Mesendoderm (in vitro differentiated cells): Measurements from ENCODE around the gene MXI1. TPM values are rescaled to one million over a fixed set of nuclear protein-coding genes. Genes with fewer than 3 reads are reported as not detected.
A peak's percentile ranks its signal among the peaks of the same experiment; 100 is the strongest.

ENCODE experiments used
- DNase-seq: peaks from one replicate; pipeline ENCODE4 v3.0.0; 2013
- H2AK5ac ChIP-seq: 2 replicates; pipeline ENCODE4 v1.6.1; 2013; ENCODE audit warnings: low read length, inconsistent platforms
- H2BK120ac ChIP-seq: 2 replicates; pipeline ENCODE4 v1.6.1; 2013; ENCODE audit warnings: low read depth, mild to moderate bottlenecking, low read length, moderate library complexity, mixed read lengths
- H2BK15ac ChIP-seq: replicated peaks from 2 replicates; pipeline ENCODE4 v1.6.1; 2013; ENCODE audit warnings: low read depth, mild to moderate bottlenecking, moderate library complexity
- H2BK5ac ChIP-seq: 2 replicates; pipeline ENCODE4 v1.6.1; 2013; ENCODE audit warnings: low read length, inconsistent platforms
- H3K18ac ChIP-seq: 2 replicates; pipeline ENCODE4 v1.6.1; 2013; ENCODE audit warnings: mild to moderate bottlenecking, low read length, mixed read lengths
- H3K23ac ChIP-seq: one replicate; pipeline ENCODE4 v1.6.1; 2013; ENCODE audit warnings: low read length
- H3K27ac ChIP-seq: 2 replicates; pipeline ENCODE4 v1.5.1; 2013; ENCODE audit warnings: low read depth, mild to moderate bottlenecking, inconsistent platforms, low read length, moderate library complexity
- H3K27me3 ChIP-seq: 2 replicates; pipeline ENCODE4 v1.6.1; 2013; ENCODE audit warnings: low read length, control low read depth, mild to moderate bottlenecking, inconsistent platforms; ENCODE audit not compliant: insufficient read depth, poor library complexity
- H3K36me3 ChIP-seq: 2 replicates; pipeline ENCODE4 v1.6.1; 2013; ENCODE audit warnings: low read length, inconsistent platforms; ENCODE audit not compliant: control insufficient read depth, insufficient read depth
- H3K4ac ChIP-seq: one replicate; pipeline ENCODE4 v1.6.1; 2013; ENCODE audit warnings: low read depth, mild to moderate bottlenecking, low read length, moderate library complexity
- H3K4me1 ChIP-seq: 2 replicates; pipeline ENCODE4 v1.6.1; 2013; ENCODE audit warnings: low read depth, low read length, inconsistent platforms; ENCODE audit not compliant: control insufficient read depth
- H3K4me2 ChIP-seq: 2 replicates; pipeline ENCODE4 v1.6.1; 2013; ENCODE audit warnings: low read length
- H3K4me3 ChIP-seq: 2 replicates; pipeline ENCODE4 v1.5.1; 2013; ENCODE audit warnings: mild to moderate bottlenecking, low read length
- H3K56ac ChIP-seq: one replicate; pipeline ENCODE4 v1.6.1; 2013; ENCODE audit warnings: low read length
- H3K79me1 ChIP-seq: 2 replicates; pipeline ENCODE4 v1.6.1; 2013; ENCODE audit warnings: low read length, inconsistent platforms
- H3K79me2 ChIP-seq: 2 replicates; pipeline ENCODE4 v1.6.1; 2013; ENCODE audit warnings: mild to moderate bottlenecking, low read length; ENCODE audit not compliant: control insufficient read depth, insufficient read depth
- H3K9ac ChIP-seq: 2 replicates; pipeline ENCODE4 v1.6.1; 2013; ENCODE audit warnings: low read length, inconsistent platforms
- H4K5ac ChIP-seq: one replicate; pipeline ENCODE4 v1.6.1; 2013; ENCODE audit warnings: low read length
- H4K8ac ChIP-seq: one replicate; pipeline ENCODE4 v1.6.1; 2013; ENCODE audit warnings: low read depth, mild to moderate bottlenecking, control low read depth, low read length, moderate library complexity
- WGBS: extraction: QIAGEN DNeasy Blood & Tissue Kit; methylation state at CpG from one replicate; pipeline ENCODE4 v1.1.7; 2013; ENCODE audit warnings: low lambda C conversion rate, missing lambda C conversion rate; ENCODE audit not compliant: insufficient coverage; ENCODE audit errors: extremely low coverage; 5-methylcytosine and 5-hydroxymethylcytosine counted together
- polyA plus RNA-seq, 2 experiments: library from polyadenylated mRNA; stranded (reverse); fragments of 200-250 nt; gene quantifications; one replicate each; pipeline ENCODE4 v1.2.3, GENCODE V29; 2013

MXI1 gene
- polyA plus RNA-seq (2013, experiment 1 of 2): 4.7 TPM
- 4.4 TPM for polyA plus RNA-seq (2013, experiment 2 of 2)

DNA sequence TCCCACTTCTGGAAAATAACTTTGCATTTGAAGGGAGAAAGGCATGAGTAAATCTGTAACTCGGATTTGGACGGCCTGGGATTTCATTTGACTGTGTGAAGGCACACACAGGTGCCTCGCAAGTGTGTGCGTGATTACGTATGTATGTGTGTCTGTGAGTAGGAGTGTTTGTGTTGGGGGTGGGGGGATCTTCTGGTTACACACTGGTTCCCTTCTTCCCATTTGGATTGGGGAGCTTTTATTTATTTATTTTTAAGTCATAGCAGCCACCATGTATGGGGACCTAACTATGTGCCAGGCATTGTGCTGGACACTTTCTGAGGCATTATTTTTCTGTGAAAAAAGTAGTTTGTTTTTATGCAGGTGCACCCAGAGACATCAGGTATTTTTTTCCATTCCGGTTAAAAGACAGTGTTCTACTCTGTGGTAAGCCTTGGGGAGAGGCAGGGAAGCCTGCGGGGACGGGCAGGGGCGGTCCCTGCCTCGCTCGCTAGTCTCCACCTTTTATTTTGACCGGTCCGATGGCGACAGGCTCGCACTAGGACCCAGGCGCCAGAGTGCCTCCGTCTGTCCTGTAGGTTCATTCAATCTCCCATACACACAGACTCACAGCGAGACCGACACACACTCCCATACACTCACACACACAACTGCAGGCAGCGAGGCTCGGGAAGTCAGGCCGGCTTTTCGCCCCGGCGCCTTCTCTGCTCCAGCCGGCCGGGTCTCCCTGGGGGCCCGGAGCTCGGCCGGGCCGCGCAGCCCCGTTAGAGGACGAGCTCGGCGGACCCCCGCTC, at the start of gene MXI1:
Gene MXI1, plus strand, starts transcription at position 595 of the 794 bp plus-strand sequence. CDS start 204 bp downstream, outside the sequence.
- no peaks in the 10 kb centered on the region for H3K36me3 ChIP-seq
- no peak within 1 kb of the TSS for H2BK5ac ChIP-seq
- peaks cover 5% of the 10 kb centered on the region for H3K27me3 ChIP-seq
- H4K5ac ChIP-seq: no peak within 1 kb of the TSS
- no peak within 1 kb of the TSS for H4K8ac ChIP-seq
- peak within 1 kb of the TSS; percentile 78 for H3K56ac ChIP-seq
- H3K79me2 ChIP-seq: no peaks in the 10 kb centered on the region
- H3K27ac ChIP-seq: no peak within 1 kb of the TSS
- WGBS: no CpG with 5 or more reads among the region's 37 CpGs
- H3K4ac ChIP-seq: no peak within 1 kb of the TSS
- H3K9ac ChIP-seq: peak within 1 kb of the TSS; percentile 69
- peak within 1 kb of the TSS; percentile 52 for H3K18ac ChIP-seq
- peaks cover 5% of the 10 kb centered on the region for H3K4me1 ChIP-seq
- peak within 1 kb of the TSS; percentile 81 for H3K4me2 ChIP-seq
- no peak within 1 kb of the TSS for H2BK120ac ChIP-seq
- no peaks in the 10 kb centered on the region for H3K79me1 ChIP-seq
- peak within 1 kb of the TSS; percentile 51 for H3K4me3 ChIP-seq
- H2AK5ac ChIP-seq: no peak within 1 kb of the TSS
- H3K23ac ChIP-seq: no peak within 1 kb of the TSS
- H2BK15ac ChIP-seq: no peak within 1 kb of the TSS
- peak; percentile 94 for DNase-seq

DNA sequence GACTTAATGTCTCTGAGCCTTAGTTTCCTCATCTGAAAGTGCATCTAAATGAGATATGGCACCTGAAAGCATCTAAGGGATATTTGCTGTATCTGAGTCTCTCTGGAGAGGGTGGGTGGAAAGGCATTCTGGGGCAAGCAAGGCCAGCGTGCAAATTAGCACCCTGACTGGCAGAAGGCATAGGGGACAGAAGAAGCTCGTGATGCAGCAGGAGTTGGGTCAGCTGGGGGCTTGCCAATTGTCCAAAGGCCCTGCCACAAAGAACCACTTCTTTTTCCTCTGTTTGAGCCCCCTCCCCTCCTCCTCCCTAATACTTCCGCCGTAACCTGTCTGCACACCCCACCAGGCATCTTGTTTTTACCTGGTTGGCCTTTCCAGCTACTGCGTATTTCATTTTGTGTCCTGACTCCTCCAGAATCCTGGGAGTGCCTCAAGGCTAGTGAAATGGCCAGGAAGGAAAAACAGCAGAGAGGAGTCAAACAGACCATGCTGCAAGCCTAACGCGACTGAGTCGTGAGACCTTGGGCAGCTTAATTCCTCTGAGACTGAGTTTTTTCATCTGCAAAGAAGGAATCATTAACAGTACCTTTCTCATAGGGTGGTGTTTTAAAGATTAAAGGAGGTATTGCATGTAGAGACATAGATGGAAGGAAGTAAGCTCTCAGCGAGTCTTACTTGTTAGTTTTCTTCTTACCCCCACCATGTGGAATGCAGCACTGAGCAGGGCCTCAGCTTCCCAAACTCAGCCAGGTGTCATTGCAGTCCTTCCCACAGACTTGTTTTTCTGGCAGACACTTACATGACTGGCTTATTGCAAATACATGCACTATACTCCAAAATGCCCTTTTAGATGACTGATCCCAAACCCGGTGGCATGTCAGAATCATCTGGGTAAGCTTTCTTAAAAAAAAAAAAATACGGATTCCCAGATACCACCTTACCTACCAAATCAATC, 49.1 kb upstream of the MXI1 start:
- no peaks in the 10 kb centered on the region for H3K36me3 ChIP-seq
- H3K23ac ChIP-seq: no peak overlapping the region
- H3K4me2 ChIP-seq: no peak overlapping the region
- no peak overlapping the region for H2BK5ac ChIP-seq
- no peak overlapping the region for H3K9ac ChIP-seq
- peaks cover 4% of the 10 kb centered on the region for H3K4me1 ChIP-seq
- no peak overlapping the region for H4K8ac ChIP-seq
- WGBS: no CpG with 5 or more reads among the region's 11 CpGs
- H2AK5ac ChIP-seq: no peak overlapping the region
- no peak overlapping the region for H2BK15ac ChIP-seq
- H3K4ac ChIP-seq: no peak overlapping the region
- no peak overlapping the region for H3K56ac ChIP-seq
- H3K27ac ChIP-seq: no peak overlapping the region
- no peak for DNase-seq
- no peak overlapping the region for H2BK120ac ChIP-seq
- H3K27me3 ChIP-seq: no peaks in the 10 kb centered on the region
- H3K18ac ChIP-seq: no peak overlapping the region
- no peaks in the 10 kb centered on the region for H3K79me2 ChIP-seq
- H3K79me1 ChIP-seq: no peaks in the 10 kb centered on the region
- H4K5ac ChIP-seq: no peak overlapping the region
- no peak overlapping the region for H3K4me3 ChIP-seq

DNA sequence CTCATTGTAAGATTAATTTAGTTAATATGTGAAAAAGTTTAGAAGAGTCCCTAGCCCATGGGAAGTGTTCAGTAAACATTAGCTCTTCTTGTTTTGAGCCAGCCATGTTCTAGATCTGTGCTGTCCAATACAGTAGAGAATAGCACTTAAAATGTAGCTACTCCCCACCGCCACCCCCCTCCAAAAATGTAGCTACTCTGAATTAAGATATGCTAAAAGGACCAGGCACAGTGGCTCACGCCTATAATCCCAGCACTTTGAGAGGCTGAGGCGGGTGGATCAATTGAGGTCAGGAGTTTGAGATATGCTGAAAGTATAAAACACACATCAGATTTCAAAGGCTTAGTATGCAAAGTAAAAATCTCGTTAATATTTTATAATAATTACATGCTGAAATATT, 47.3 kb upstream of the MXI1 start:
- H2AK5ac ChIP-seq: no peak overlapping the region
- WGBS: no CpG with 5 or more reads among the region's 4 CpGs
- no peak overlapping the region for H3K56ac ChIP-seq
- H3K9ac ChIP-seq: no peak overlapping the region
- H3K79me1 ChIP-seq: no peaks in the 10 kb centered on the region
- peaks cover 4% of the 10 kb centered on the region for H3K4me1 ChIP-seq
- no peak overlapping the region for H4K8ac ChIP-seq
- H3K18ac ChIP-seq: no peak overlapping the region
- H3K27ac ChIP-seq: no peak overlapping the region
- H3K23ac ChIP-seq: no peak overlapping the region
- H3K4me2 ChIP-seq: no peak overlapping the region
- no peak overlapping the region for H4K5ac ChIP-seq
- H2BK15ac ChIP-seq: no peak overlapping the region
- no peaks in the 10 kb centered on the region for H3K36me3 ChIP-seq
- no peak overlapping the region for H3K4ac ChIP-seq
- no peaks in the 10 kb centered on the region for H3K27me3 ChIP-seq
- DNase-seq: no peak
- no peaks in the 10 kb centered on the region for H3K79me2 ChIP-seq
- H2BK5ac ChIP-seq: no peak overlapping the region
- no peak overlapping the region for H2BK120ac ChIP-seq
- no peak overlapping the region for H3K4me3 ChIP-seq

DNA sequence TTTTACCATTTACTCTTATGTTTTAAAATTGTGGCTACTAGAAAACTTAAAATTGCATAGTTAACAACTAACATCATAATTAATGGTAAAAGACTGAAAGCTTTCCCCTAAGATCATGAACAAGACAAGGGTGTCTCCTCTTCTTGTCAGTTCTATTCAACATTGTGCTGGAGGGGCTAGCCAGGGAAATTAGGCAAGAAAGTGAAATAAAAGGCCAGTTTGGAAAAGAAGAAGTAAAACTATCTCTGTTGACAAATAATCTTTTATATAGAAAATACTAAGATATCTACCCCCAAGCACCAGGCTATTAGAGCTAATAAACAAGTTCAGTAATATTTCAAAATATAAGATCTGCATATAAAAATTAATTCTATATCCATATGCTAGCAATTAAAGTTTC, 46.9 kb upstream of the MXI1 start:
- Histone ChIP-seq H2BK120ac (no peak overlapping the region), H3K4me1 (peaks cover 4% of the 10 kb centered on the region), H3K36me3 (no peaks in the 10 kb centered on the region), H2BK5ac (no peak overlapping the region), H3K9ac (no peak overlapping the region), H2AK5ac (no peak overlapping the region), H3K79me1 (no peaks in the 10 kb centered on the region), H3K56ac (no peak overlapping the region), H3K27me3 (no peaks in the 10 kb centered on the region), H3K4ac (no peak overlapping the region), H3K23ac (no peak overlapping the region), H3K4me2 (no peak overlapping the region), H2BK15ac (no peak overlapping the region), H3K79me2 (no peaks in the 10 kb centered on the region), H3K4me3 (no peak overlapping the region), H4K5ac (no peak overlapping the region), H3K18ac (no peak overlapping the region), H3K27ac (no peak overlapping the region), H4K8ac (no peak overlapping the region)
- DNase-seq: no peak

DNA sequence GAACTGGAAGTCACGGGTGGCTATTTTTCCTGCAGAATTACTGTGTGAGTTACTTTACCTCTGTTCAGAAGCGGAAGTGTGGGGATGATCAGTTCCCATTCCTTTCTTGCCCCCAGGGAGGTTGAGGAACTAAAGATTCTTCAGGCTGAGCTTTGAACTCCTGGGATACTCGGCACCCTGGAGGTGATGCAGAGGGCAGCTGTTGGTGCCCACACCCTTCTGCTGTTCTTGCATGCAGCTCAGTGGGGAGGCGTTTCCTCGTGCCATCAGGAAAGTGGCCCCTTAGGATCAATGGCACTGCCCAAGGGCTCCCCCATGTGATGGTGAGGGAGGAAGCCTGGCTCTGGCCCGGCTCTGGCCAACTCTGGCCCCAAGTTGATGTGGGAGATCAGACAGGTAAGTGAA, 44.7 kb upstream of the MXI1 start:
- Histone ChIP-seq H2BK120ac (no peak overlapping the region), H3K27ac (no peak overlapping the region), H2BK15ac (no peak overlapping the region), H3K36me3 (no peaks in the 10 kb centered on the region), H3K79me1 (no peaks in the 10 kb centered on the region), H3K4me3 (no peak overlapping the region), H3K79me2 (no peaks in the 10 kb centered on the region), H3K56ac (peak overlapping the region; percentile 65), H2AK5ac (no peak overlapping the region), H3K23ac (no peak overlapping the region), H3K4ac (no peak overlapping the region), H3K4me2 (no peak overlapping the region), H4K8ac (no peak overlapping the region), H2BK5ac (no peak overlapping the region), H4K5ac (no peak overlapping the region), H3K4me1 (peaks cover 6% of the 10 kb centered on the region), H3K9ac (no peak overlapping the region), H3K18ac (no peak overlapping the region), H3K27me3 (peaks cover 6% of the 10 kb centered on the region)
- no peak for DNase-seq
- WGBS: no CpG with 5 or more reads among the region's 6 CpGs
